B cell (primary cell): ENCODE measurements around the gene ARID3B. TPM values are rescaled to one million over a fixed set of nuclear protein-coding genes. Genes with fewer than 3 reads are reported as not detected.

Experiments
- ATAC-seq: fragments of 200-7000 bp; cut with Tn5 transposase; one replicate; pipeline ENCODE4 v1.10.0; 2021; ENCODE audit warnings: low read depth, mild to moderate bottlenecking, moderate number of reproducible peaks, moderate library complexity
- CTCF ChIA-PET: fragments of 350-600 bp; sonication (Branson Sonifier 250); formaldehyde crosslinking; loops from one replicate; lab custom pipeline; 2021; ENCODE audit warnings: antibody characterized with exemption, inconsistent platforms; lab: Charles Lee
- POLR2A ChIA-PET: fragments of 350-600 bp; sonication (Branson Sonifier 250); formaldehyde crosslinking; loops from one replicate; lab custom pipeline; 2021; ENCODE audit warnings: antibody characterized with exemption; lab: Charles Lee
- DNase-seq: peaks from one replicate; pipeline ENCODE4 v3.0.0; 2013
- H2AFZ ChIP-seq: 2 replicates; pipeline ENCODE4 v1.6.1; 2012; ENCODE audit warnings: mild to moderate bottlenecking, low read depth, low read length; ENCODE audit not compliant: insufficient read depth, poor library complexity, severe bottlenecking
- H3K27ac ChIP-seq, 2 donors: 1 replicate in 1 of 2; 2 replicates in 1 of 2; pipeline ENCODE4 v1.5.1; 2012 to 2013; ENCODE audit warnings: low read length in 2 of 2, mild to moderate bottlenecking in 2 of 2, moderate library complexity in 1 of 2
- H3K27me3 ChIP-seq, 4 experiments: fragments of 200-600 bp in 1 of 4; sonication (generic) in 1 of 4; replicated peaks in 1 of 4; 1 replicate in 2 of 4; 2 replicates in 2 of 4; pipeline versions ENCODE4 v1.6.1 to v1.7.0; 2013 to 2016; ENCODE audit warnings: low read length in 3 of 4, mild to moderate bottlenecking in 2 of 4, mixed read lengths in 1 of 4, moderate library complexity in 1 of 4; ENCODE audit not compliant: insufficient read depth in 4 of 4, control insufficient read depth in 3 of 4; ENCODE audit errors: control extremely low read depth in 1 of 4
- H3K36me3 ChIP-seq, 2 experiments: replicated peaks in 1 of 2; 1 replicate in 1 of 2; 2 replicates in 1 of 2; pipeline versions ENCODE4 v1.6.1 to v1.7.1; 2013; ENCODE audit warnings: low read length in 1 of 2; ENCODE audit not compliant: insufficient read depth in 2 of 2, control insufficient read depth in 1 of 2; ENCODE audit errors: control extremely low read depth in 1 of 2, extremely low read depth in 1 of 2
- H3K4me1 ChIP-seq, 2 donors: fragments of 200-600 bp in 1 of 2; sonication (generic) in 1 of 2; 1 replicate in 1 of 2; 2 replicates in 1 of 2; pipeline versions ENCODE4 v1.5.1 to v1.6.1; 2013 to 2017; ENCODE audit warnings: low read length in 2 of 2; ENCODE audit not compliant: control insufficient read depth in 2 of 2, insufficient read depth in 2 of 2
- H3K4me2 ChIP-seq: replicated peaks from 2 replicates; pipeline ENCODE3; 2012; ENCODE audit warnings: mild to moderate bottlenecking, low read depth, low read length; ENCODE audit not compliant: poor library complexity, severe bottlenecking
- H3K4me3 ChIP-seq, 5 experiments: fragments of 200-600 bp in 1 of 5; sonication (generic) in 1 of 5; 1 replicate in 3 of 5; 2 replicates in 2 of 5; pipeline versions ENCODE4 v1.5.1 to v1.7.0; 2011 to 2016; ENCODE audit warnings: low read length in 4 of 5, mild to moderate bottlenecking in 4 of 5, low read depth in 2 of 5, control low read depth in 1 of 5, moderate library complexity in 1 of 5; ENCODE audit not compliant: insufficient read depth in 1 of 5; ENCODE audit errors: control extremely low read depth in 1 of 5, extremely low read depth in 1 of 5
- H3K79me2 ChIP-seq: fragments of 200-600 bp; sonication (generic); one replicate; pipeline ENCODE4 v1.6.0; 2016; ENCODE audit warnings: low read length; ENCODE audit not compliant: control insufficient read depth, insufficient read depth
- H3K9ac ChIP-seq: fragments of 200-600 bp; sonication (generic); 2 replicates; pipeline ENCODE4 v1.6.1; 2017; ENCODE audit warnings: mild to moderate bottlenecking, low read length, moderate library complexity
- H3K9me3 ChIP-seq, 3 donors: one replicate each; pipeline versions ENCODE4 v1.6.1 to v1.7.1; 2013; ENCODE audit warnings: low read length in 2 of 3; ENCODE audit not compliant: control insufficient read depth in 2 of 3, insufficient read depth in 1 of 3; ENCODE audit errors: control extremely low read depth in 1 of 3
- H4K20me1 ChIP-seq: 2 replicates; pipeline ENCODE4 v1.6.0; 2012; ENCODE audit warnings: mild to moderate bottlenecking, low read length; ENCODE audit not compliant: insufficient read depth, control insufficient read depth, poor library complexity, severe bottlenecking
- H3K27ac Mint-ChIP-seq: one replicate; pipeline ENCODE4 v1.8.0; 2021; ENCODE audit warnings: mixed read lengths
- H3K27me3 Mint-ChIP-seq: one replicate; pipeline ENCODE4 v1.8.0; 2021; ENCODE audit warnings: mixed read lengths
- H3K4me1 Mint-ChIP-seq: one replicate; pipeline ENCODE4 v1.8.0; 2021; ENCODE audit warnings: mixed read lengths
- H3K4me3 Mint-ChIP-seq: one replicate; pipeline ENCODE4 v1.8.0; 2021; ENCODE audit warnings: mixed read lengths
- H3K9me3 Mint-ChIP-seq: one replicate; pipeline ENCODE4 v1.8.0; 2022; ENCODE audit warnings: mixed read lengths; ENCODE audit not compliant: insufficient read depth
- EZH2 ChIP-seq: IDR thresholded peaks from 2 replicates; pipeline ENCODE4 v1.6.1; 2012; ENCODE audit warnings: borderline replicate concordance, low read depth, mild to moderate bottlenecking, moderate library complexity, low read length; ENCODE audit not compliant: insufficient read depth, poor library complexity, severe bottlenecking
- WGBS: methylation state at CpG from one replicate; pipeline ENCODE4 v1.1.5; 2013; ENCODE audit warnings: missing lambda C conversion rate; ENCODE audit not compliant: insufficient coverage; 5-methylcytosine and 5-hydroxymethylcytosine counted together
- intact Hi-C: fragments of 100-400 bp; cut with micrococcal nuclease; formaldehyde crosslinking; loops from one replicate; pipeline ENCODE4 v1.10.0; 2022
- polyA plus RNA-seq: library from polyadenylated mRNA; depleted of rRNA; stranded (reverse); fragments of >200 nt; gene quantifications from 2 replicates; pipeline ENCODE4 v1.2.3, GENCODE V29; 2012
- total RNA-seq, 2 donors: library from RNA; stranded (reverse); fragments of 120-200 nt in 1 of 2; gene quantifications; 1 replicate in 1 of 2; 2 replicates in 1 of 2; pipeline versions ENCODE4 v1.2.3 to v1.2.4, GENCODE V29; 2013 to 2022
- TF ChIP-seq, protein P1 (sequence below): fragments of 200-600 bp; IDR thresholded peaks from one replicate; pipeline ENCODE4 v1.8.0; 2022; ENCODE audit warnings: antibody characterized with exemption, mild to moderate bottlenecking

The ARID3B gene
- total and polyA plus RNA-seq, 2 donors (not counting 1 experiment from before 2014, with no cell fraction given), result 23.0 to 31.0 TPM

- no peaks in the 10 kb centered on the region for H3K9me3 ChIP-seq
- peaks cover 22 to 29% of the 10 kb centered on the region in 2 donors for H3K4me1 ChIP-seq
- no peak overlapping the region for H3K27ac ChIP-seq
- ChIA-PET POLR2A (no interaction called here), CTCF (no interaction called here)
- DNase-seq (no peak), ATAC-seq (no peak)
- no peak overlapping the region for H3K4me3 ChIP-seq
- 90% methylated on average over 2 of the region's 3 CpGs for WGBS
- Mint-ChIP-seq H3K27me3 (no peaks in the 10 kb centered on the region), H3K27ac (no peak overlapping the region), H3K4me1 (peaks cover 45% of the 10 kb centered on the region), H3K9me3 (no peaks in the 10 kb centered on the region), H3K4me3 (no peak overlapping the region)
- peaks cover 50% of the 10 kb centered on the region for H4K20me1 ChIP-seq
- H2AFZ ChIP-seq, result no peak overlapping the region
- intact Hi-C loops, result no loop called here
- no peaks in the 10 kb centered on the region for H3K27me3 ChIP-seq
- H3K36me3 ChIP-seq, result peaks cover 1 to 51% of the 10 kb centered on the region in 2 experiments
- no peak overlapping the region for H3K9ac ChIP-seq
- H3K79me2 ChIP-seq, result peaks cover 67% of the 10 kb centered on the region
- H3K4me2 ChIP-seq, result no peak overlapping the region
- no peak for TF ChIP-seq EZH2
- TF ChIP-seq, protein P1, sequence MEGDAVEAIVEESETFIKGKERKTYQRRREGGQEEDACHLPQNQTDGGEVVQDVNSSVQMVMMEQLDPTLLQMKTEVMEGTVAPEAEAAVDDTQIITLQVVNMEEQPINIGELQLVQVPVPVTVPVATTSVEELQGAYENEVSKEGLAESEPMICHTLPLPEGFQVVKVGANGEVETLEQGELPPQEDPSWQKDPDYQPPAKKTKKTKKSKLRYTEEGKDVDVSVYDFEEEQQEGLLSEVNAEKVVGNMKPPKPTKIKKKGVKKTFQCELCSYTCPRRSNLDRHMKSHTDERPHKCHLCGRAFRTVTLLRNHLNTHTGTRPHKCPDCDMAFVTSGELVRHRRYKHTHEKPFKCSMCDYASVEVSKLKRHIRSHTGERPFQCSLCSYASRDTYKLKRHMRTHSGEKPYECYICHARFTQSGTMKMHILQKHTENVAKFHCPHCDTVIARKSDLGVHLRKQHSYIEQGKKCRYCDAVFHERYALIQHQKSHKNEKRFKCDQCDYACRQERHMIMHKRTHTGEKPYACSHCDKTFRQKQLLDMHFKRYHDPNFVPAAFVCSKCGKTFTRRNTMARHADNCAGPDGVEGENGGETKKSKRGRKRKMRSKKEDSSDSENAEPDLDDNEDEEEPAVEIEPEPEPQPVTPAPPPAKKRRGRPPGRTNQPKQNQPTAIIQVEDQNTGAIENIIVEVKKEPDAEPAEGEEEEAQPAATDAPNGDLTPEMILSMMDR, result no peak
Measured at GRCh38 chr15:74547616-74548015, 6.6 kb downstream of the ARID3B start.

- CTCF ChIA-PET, result no interaction called here
- DNase-seq (no peak), ATAC-seq (no peak)
- Histone ChIP-seq H3K4me1 (peaks cover 19 to 23% of the 10 kb centered on the region in 2 donors), H3K9ac (no peak overlapping the region), H3K36me3 (peaks cover 1 to 53% of the 10 kb centered on the region in 2 experiments), H3K4me3 (no peak overlapping the region), H4K20me1 (peaks cover 56% of the 10 kb centered on the region), H3K27ac (no peak overlapping the region), H2AFZ (no peak overlapping the region), H3K27me3 (no peaks in the 10 kb centered on the region), H3K79me2 (peaks cover 67% of the 10 kb centered on the region), H3K4me2 (no peak overlapping the region), H3K9me3 (no peaks in the 10 kb centered on the region)
- Mint-ChIP-seq H3K27me3 (no peaks in the 10 kb centered on the region), H3K27ac (no peak overlapping the region), H3K4me3 (no peak overlapping the region), H3K9me3 (no peaks in the 10 kb centered on the region), H3K4me1 (peaks cover 45% of the 10 kb centered on the region)
- POLR2A ChIA-PET, result no interaction called here
- intact Hi-C loops, result no loop called here
- TF ChIP-seq EZH2, result no peak
- TF ChIP-seq, protein P1, result no peak
- WGBS, result 86% methylated on average over 1 of the region's 5 CpGs
Measured at GRCh38 chr15:74548241-74548640, 7.2 kb downstream of the ARID3B start.
